Neural progenitor cell (in vitro differentiated cells): ENCODE data around the gene HIC2.
A peak's percentile ranks its signal among the peaks of the same experiment; 100 is the strongest.
"Not testable (repeated sequence)": the region's sequence is repeated elsewhere in the genome, so short reads cannot be mapped to it uniquely, and the experiment has no call there.

ENCODE experiments used
- CTCF ChIP-seq: fragments of 200-600 bp; sonication (generic); IDR thresholded peaks from 2 replicates; pipeline ENCODE4 v1.5.1; 2017; ENCODE audit warnings: antibody characterized with exemption, mild to moderate bottlenecking
- EZH2 ChIP-seq: fragments of 200-600 bp; sonication (generic); IDR thresholded peaks from 2 replicates; pipeline ENCODE4 v1.6.1; 2017; ENCODE audit warnings: antibody characterized with exemption, mild to moderate bottlenecking, moderate library complexity

GRCh38 chr22:21469097-21469994 lies 52.2 kb downstream of the HIC2 start:
- peak; percentile 13 for TF ChIP-seq CTCF
- TF ChIP-seq EZH2, result not testable (repeated sequence)
